Inferior parietal cortex (tissue), 1 donor: ENCODE data around the gene GOLGA6A.

Experiments
- DNase-seq: peaks from one replicate; pipeline ENCODE4 v3.0.0-alpha.2; 2016; ENCODE audit errors: extremely low spot score

GOLGA6A gene

DNA sequence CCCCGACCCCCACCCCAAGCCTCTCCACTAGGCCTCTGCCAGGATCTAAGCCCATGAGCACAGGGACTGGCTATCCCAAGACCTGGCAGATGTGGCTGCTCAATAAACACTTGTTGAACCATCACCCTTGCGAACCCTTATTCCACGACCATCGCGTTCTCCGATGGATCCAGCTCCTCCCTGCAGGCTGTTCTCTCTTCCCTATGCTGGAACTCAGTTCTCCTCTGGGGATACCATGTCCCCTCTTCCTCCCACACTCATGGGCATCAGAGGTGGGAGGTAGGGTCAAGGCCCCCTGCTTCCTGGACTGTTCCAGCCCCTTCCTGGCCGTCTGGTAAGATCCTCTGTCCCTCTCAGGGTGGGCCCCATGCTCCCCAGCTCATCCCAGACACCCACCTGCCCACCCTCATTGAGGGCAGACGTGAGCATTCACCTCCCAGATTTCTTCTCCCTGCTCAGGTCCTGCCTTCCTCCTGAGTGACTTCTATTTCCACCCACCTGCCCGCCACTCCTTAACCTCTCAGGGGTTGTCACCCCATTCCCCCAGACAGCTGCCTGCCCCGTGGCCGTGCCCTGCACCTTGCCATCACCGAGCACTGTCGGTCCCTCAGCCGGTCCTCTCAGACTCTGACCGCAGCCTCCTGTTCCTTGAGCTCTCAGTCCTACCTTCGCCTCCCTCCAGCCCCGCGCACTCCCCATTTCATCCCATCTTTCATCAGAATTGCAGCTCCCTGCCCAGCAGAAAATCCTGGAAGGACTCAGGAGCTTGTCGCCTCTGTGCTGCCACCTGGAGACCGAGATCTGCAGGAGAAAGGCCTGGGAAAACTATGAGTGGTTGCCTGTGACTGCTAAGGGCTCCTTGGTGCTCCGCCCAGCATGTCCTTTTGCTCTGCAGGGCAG lies 45.8 kb downstream of the GOLGA6A start:
- DNase-seq: no peak

DNA sequence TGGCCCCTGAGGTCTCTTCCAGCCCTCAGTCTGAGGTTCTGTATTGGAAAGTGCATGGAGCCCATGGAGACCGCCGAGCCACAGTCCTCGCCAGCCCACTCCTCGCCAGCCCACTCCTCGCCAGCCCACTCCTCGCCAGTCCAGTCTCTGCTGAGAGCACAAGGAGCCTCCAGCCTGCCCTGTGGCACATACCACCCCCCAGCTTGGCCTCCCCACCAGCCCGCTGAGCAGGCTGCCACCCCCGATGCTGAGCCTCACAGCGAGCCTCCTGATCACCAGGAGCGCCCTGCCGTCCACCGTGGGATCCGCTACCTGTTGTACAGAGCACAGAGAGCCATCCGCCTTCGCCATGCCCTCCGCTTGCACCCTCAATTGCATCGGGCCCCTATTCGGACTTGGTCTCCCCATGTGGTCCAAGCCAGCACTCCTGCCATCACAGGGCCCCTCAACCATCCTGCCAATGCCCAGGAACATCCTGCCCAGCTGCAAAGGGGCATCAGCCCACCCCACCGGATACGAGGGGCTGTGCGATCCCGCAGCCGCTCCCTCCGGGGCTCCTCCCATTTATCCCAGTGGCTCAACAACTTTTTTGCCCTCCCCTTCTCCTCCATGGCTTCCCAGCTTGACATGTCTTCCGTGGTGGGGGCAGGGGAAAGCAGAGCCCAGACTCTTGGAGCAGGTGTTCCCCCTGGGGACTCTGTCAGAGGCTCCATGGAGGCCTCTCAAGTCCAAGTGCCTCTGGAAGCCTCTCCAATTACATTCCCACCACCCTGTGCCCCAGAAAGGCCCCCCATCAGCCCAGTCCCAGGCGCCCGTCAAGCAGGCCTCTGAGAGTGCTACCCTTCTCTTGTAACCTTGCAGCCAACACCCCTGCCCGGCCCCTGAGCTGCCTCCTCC lies 47.0 kb downstream of the GOLGA6A start:
- DNase-seq: no peak

DNA sequence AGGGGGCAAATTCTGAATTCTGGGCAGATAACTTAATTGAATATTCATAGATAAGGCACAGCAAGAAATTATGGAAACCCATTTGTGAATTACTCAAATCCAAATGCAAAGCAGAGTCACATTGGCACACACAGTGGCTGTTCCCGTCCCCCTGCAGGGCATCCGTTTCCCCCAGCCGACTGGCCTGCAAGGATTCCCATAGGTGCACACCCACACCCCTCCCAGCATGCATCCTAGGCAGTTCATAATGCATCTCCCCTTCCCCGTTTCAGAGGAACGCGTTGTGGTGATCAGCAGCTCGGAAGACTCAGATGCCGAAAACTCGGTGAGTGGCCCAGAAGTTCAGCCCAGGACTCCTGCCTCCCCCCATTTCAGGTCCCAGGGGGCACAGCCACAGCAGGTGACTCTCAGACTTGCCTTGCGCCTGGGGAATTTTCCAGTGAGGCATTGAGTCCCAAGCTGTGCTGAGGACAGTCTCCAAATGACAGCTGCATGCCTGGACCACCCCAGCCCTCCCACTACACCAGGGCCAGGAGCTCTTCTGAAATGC lies 48.1 kb downstream of the GOLGA6A start:
- DNase-seq: no peak

DNA sequence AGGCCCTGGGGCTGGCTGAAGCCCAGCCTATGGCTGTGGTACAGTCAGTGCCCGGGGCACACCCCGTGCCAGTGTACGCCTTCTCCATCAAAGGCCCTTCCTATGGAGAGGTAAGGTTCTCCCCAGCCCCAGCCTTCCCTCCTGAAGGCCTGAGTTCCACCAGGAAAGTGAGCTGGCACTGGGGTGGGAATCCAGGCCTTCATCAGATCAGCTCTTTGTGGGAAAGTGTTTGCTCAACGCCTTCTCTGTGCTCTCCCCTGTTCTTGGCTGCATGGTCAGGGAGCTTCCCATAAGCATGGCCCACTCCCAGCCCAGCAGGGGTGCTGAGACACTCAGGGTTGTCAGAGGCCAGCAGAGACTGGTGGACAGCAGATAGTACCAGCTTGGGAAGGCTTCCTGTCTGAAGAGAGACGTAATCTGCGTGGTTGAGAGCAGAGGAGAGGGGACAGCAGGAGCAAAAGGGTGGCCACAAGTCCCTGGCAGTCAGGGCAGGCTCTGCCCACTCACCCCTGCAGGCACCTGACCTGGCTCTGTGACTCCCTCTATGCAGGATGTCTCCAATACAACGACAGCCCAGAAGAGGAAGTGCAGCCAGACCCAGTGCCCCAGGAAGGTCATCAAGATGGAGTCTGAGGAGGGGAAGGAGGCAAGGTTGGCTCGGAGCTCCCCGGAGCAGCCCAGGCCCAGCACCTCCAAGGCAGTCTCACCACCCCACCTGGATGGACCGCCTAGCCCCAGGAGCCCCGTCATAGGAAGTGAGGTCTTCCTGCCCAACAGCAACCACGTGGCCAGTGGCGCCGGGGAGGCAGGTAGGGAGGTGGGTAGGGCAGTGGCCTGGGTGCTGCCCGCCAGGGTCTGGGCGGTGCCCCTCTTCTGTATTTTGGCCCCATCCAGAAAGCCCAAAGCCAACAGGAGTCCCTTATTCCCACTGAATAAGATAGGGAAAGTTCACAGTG lies 49.5 kb downstream of the GOLGA6A start:
- no peak for DNase-seq

DNA sequence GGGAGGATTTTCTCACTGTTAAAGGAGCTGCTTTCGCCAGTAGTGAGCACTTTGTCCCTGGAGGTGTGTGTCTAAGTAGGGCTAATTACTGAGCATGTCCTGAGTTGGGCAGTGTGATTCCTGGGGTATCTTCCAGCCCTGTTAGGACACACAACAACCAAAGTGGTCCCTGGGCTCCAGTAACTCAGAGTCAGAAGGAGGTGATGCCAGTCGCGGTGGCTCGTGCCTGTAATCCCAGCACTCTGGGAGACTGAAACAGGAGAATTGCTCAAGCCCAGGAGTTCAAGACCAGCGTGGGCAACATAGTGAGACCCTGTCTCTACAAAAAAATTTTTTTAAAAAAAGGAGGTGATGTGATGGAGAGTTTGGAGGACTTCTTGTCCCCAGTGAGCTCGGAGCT lies 50.3 kb downstream of the GOLGA6A start:
- DNase-seq: no peak

DNA sequence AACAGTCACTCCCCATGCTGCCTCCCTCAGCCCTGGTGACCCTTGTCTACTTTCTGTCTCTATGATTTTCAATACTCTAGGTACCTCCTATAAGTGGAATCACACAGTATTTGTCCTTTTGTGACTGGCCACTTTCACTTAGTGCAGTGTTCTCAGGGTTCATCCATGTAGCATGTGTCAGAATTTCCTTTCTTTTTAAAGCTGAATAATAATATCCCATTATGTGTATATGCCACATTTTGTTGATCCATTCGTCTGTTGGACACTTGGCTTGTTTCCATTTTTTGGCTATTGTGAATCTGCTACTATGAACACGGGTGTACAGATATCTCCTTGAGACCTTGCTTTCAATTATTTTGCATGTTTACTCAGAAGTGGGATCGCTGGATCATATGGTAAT lies 53.7 kb downstream of the GOLGA6A start:
- DNase-seq: no peak

DNA sequence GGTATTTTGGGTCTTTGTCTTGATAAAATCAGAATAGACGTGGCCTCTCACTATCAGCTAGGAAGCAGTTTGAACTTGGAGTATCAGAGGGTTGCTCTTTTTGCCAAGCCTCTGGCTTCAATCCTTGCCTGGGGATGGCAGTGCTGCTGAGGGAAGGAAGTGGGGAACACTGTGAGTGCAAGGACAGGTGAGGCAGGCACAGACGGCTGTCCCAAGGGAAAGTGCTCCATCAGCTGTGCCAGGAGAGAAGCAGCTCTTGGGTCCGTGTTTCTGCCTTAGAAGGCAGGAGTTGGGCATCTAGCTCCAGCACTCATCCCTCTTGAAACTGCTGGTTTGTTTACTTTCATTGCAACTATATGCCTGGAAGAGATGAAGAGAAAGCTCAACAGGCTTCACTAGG lies 54.7 kb downstream of the GOLGA6A start:
- no peak for DNase-seq

DNA sequence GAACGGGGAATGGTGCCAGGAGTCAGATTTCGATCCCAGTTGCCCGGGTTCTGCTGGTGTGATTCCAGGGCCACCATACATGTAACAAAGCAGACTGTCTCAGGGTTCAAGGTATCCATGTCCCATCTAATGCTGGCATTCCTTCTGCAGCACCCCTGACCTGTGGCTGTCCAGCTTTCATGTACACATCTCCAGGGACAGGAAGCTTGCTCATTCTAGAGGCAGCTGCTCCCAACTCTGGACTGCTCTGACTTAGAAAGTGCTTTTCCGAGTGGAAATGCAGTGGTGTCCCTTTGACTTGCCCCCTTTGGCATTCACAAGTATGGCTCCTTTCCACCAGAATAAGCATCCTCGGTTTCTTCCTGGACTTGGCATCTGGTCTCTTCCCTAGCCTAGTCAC lies 56.9 kb downstream of the GOLGA6A start:
- no peak for DNase-seq

DNA sequence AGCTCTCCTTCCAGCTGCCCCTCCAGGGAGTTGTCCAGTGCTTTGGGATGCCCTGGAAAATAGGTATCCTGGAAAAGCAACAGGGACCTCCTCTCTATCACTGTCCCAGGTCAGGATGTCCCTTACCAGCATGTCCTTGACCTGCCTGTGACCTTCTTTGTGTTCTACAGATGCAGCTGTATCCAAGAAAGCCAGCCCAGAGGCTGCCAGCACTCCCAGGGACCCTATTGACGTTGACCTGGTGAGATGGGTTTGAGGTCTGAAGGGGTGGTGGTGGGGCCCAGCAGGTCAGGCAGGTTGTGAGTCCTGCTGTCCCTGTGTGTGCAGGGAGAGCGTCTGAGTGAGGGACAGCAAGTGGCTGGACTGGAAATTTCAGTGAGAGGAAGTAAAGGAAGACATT lies 57.7 kb downstream of the GOLGA6A start:
- DNase-seq: no peak

DNA sequence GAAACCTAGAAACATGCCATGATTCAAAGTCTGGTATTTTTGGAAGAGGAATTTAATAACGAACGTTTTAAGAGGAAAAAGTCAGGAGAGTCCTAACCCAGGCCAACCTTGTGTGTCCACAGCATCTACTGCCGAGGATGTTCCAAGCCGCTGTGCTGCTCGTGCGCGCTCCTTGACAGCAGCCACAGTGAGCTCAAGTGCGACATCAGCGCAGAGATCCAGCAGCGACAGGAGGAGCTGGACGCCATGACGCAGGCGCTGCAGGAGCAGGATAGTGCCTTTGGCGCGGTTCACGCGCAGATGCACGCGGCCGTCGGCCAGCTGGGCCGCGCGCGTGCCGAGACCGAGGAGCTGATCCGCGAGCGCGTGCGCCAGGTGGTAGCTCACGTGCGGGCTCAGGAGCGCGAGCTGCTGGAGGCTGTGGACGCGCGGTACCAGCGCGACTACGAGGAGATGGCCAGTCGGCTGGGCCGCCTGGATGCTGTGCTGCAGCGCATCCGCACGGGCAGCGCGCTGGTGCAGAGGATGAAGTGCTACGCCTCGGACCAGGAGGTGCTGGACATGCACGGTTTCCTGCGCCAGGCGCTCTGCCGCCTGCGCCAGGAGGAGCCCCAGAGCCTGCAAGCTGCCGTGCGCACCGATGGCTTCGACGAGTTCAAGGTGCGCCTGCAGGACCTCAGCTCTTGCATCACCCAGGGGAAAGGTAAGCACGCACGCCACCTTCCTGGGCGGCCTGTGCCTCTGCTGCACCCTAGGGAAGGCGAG lies 59.5 kb downstream of the GOLGA6A start:
- no peak for DNase-seq
